DND-41 (cell line): ENCODE measurements around the gene ZG16B.

Source experiments
- ATAC-seq: fragments of 200-7000 bp; cut with Tn5 transposase; 3 replicates; pipeline ENCODE4 v1.9.1; 2021; ENCODE audit warnings: low read depth; ENCODE audit not compliant: insufficient read depth
- DNase-seq: peaks from one replicate; pipeline ENCODE4 v3.0.0-alpha.2; 2020
- H2AFZ ChIP-seq: 2 replicates; pipeline ENCODE4 v1.6.0; 2012; ENCODE audit warnings: low read depth, low read length
- H3K27ac ChIP-seq: 2 replicates; pipeline ENCODE4 v1.5.1; 2012; ENCODE audit warnings: low read length, inconsistent platforms
- H3K27me3 ChIP-seq: fragments of 200-600 bp; sonication (generic); 2 replicates; pipeline ENCODE4 v1.6.0; 2012; ENCODE audit warnings: low read length, mild to moderate bottlenecking, inconsistent platforms; ENCODE audit not compliant: insufficient read depth, poor library complexity
- H3K36me3 ChIP-seq: 2 replicates; pipeline ENCODE4 v1.5.1; 2012; ENCODE audit warnings: low read length, inconsistent platforms; ENCODE audit not compliant: insufficient read depth
- H3K4me1 ChIP-seq: 2 replicates; pipeline ENCODE4 v1.5.1; 2012; ENCODE audit warnings: mild to moderate bottlenecking, low read length; ENCODE audit not compliant: insufficient read depth
- H3K4me2 ChIP-seq: 2 replicates; pipeline ENCODE4 v1.6.0; 2012; ENCODE audit warnings: mild to moderate bottlenecking, moderate library complexity, low read length, inconsistent platforms; ENCODE audit not compliant: insufficient read depth
- H3K4me3 ChIP-seq, 2 experiments: fragments of 200-600 bp in 1 of 2; shearing (Covaris generic) in 1 of 2; 2 replicates each; pipeline ENCODE4 v1.5.1; 2012 to 2016; ENCODE audit warnings: inconsistent platforms in 2 of 2, low read length in 2 of 2, mild to moderate bottlenecking in 2 of 2, low read depth in 1 of 2, moderate library complexity in 1 of 2
- H3K79me2 ChIP-seq: 2 replicates; pipeline ENCODE4 v1.6.0; 2012; ENCODE audit warnings: low read length, inconsistent platforms; ENCODE audit not compliant: insufficient read depth
- H3K9ac ChIP-seq: 2 replicates; pipeline ENCODE4 v1.6.0; 2012; ENCODE audit warnings: low read depth, mild to moderate bottlenecking, inconsistent platforms, low read length, moderate library complexity
- H3K9me3 ChIP-seq: 2 replicates; pipeline ENCODE4 v1.5.1; 2012; ENCODE audit warnings: low read length, moderate library complexity, mild to moderate bottlenecking, inconsistent platforms; ENCODE audit not compliant: insufficient read depth, severe bottlenecking
- H4K20me1 ChIP-seq: 2 replicates; pipeline ENCODE4 v1.6.0; 2012; ENCODE audit warnings: low read length; ENCODE audit not compliant: insufficient read depth
- EZH2 ChIP-seq: IDR thresholded peaks from 3 replicates; pipeline ENCODE4 v1.6.1; 2012; ENCODE audit warnings: borderline replicate concordance, low read depth, mild to moderate bottlenecking, moderate library complexity, low read length, inconsistent platforms; ENCODE audit not compliant: severe bottlenecking
- TF ChIP-seq, protein P1 (sequence below): IDR thresholded peaks from 2 replicates; pipeline ENCODE4 v1.5.1; 2012; ENCODE audit warnings: borderline replicate concordance, low read length, moderate library complexity, mild to moderate bottlenecking; ENCODE audit not compliant: poor library complexity, severe bottlenecking; ENCODE audit errors: extremely low read depth

The ZG16B gene

GRCh38 chr16:2803545-2804195 lies 26.4 kb upstream of the ZG16B start:
- Histone ChIP-seq H3K79me2 (no peaks in the 10 kb centered on the region), H3K9ac (no peak overlapping the region), H3K4me3 (no peak overlapping the region), H3K4me2 (no peak overlapping the region), H3K27ac (no peak overlapping the region), H3K27me3 (peaks cover 2% of the 10 kb centered on the region), H3K36me3 (no peaks in the 10 kb centered on the region), H2AFZ (no peak overlapping the region), H3K4me1 (no peaks in the 10 kb centered on the region), H4K20me1 (no peaks in the 10 kb centered on the region), H3K9me3 (peaks cover 6% of the 10 kb centered on the region)
- ATAC-seq (no peak), DNase-seq (no peak)
- TF ChIP-seq, protein P1, sequence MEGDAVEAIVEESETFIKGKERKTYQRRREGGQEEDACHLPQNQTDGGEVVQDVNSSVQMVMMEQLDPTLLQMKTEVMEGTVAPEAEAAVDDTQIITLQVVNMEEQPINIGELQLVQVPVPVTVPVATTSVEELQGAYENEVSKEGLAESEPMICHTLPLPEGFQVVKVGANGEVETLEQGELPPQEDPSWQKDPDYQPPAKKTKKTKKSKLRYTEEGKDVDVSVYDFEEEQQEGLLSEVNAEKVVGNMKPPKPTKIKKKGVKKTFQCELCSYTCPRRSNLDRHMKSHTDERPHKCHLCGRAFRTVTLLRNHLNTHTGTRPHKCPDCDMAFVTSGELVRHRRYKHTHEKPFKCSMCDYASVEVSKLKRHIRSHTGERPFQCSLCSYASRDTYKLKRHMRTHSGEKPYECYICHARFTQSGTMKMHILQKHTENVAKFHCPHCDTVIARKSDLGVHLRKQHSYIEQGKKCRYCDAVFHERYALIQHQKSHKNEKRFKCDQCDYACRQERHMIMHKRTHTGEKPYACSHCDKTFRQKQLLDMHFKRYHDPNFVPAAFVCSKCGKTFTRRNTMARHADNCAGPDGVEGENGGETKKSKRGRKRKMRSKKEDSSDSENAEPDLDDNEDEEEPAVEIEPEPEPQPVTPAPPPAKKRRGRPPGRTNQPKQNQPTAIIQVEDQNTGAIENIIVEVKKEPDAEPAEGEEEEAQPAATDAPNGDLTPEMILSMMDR, result no peak
- TF ChIP-seq EZH2, result no peak

- H3K4me2 ChIP-seq, result no peak overlapping the region
- no peak overlapping the region for H3K4me3 ChIP-seq
- H4K20me1 ChIP-seq, result no peaks in the 10 kb centered on the region
- H3K79me2 ChIP-seq, result no peaks in the 10 kb centered on the region
- H3K4me1 ChIP-seq, result no peaks in the 10 kb centered on the region
- H3K36me3 ChIP-seq, result no peaks in the 10 kb centered on the region
- H2AFZ ChIP-seq, result no peak overlapping the region
- no peak for ATAC-seq
- peaks cover 2% of the 10 kb centered on the region for H3K27me3 ChIP-seq
- peaks cover 6% of the 10 kb centered on the region for H3K9me3 ChIP-seq
- TF ChIP-seq EZH2, result no peak
- TF ChIP-seq, protein P1, result no peak
- H3K27ac ChIP-seq, result no peak overlapping the region
- no peak overlapping the region for H3K9ac ChIP-seq
- DNase-seq, result no peak
These were observed 25.4 kb upstream of the ZG16B start for GRCh38 chr16:2804728-2805127.

DNA sequence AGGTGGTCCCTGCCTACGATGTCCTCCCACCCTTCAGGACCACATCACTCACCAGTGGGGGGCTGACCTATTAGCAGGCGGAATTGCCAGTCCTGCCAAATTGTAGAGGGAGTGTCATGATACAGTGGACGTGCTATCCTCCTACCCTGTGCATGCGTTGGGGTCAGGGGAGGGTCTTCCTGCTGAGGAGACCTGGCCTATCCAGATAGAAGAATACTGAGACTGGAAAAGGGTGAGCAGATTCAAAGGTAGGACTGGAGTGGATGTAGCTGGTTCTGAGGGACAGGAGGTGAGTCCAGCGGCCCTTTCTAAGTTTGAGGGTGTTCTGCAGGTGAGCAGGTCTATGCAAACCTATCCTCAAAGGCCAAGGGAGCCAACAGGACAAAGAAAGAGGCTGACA lies 23.8 kb upstream of the ZG16B start:
- no peak overlapping the region for H3K4me3 ChIP-seq
- ATAC-seq (no peak), DNase-seq (no peak)
- no peaks in the 10 kb centered on the region for H3K79me2 ChIP-seq
- H3K4me2 ChIP-seq, result no peak overlapping the region
- no peak for TF ChIP-seq EZH2
- TF ChIP-seq, protein P1, result no peak
- H3K9me3 ChIP-seq, result peaks cover 6% of the 10 kb centered on the region
- no peaks in the 10 kb centered on the region for H4K20me1 ChIP-seq
- no peaks in the 10 kb centered on the region for H3K4me1 ChIP-seq
- H3K27me3 ChIP-seq, result peaks cover 3% of the 10 kb centered on the region
- no peak overlapping the region for H3K9ac ChIP-seq
- no peaks in the 10 kb centered on the region for H3K36me3 ChIP-seq
- H3K27ac ChIP-seq, result no peak overlapping the region
- H2AFZ ChIP-seq, result no peak overlapping the region
